Effector memory CD4-positive, alpha-beta T cell (primary cell): ENCODE data around the gene DRAP1.
A peak's percentile ranks its signal among the peaks of the same experiment; 100 is the strongest.

Source experiments
- DNase-seq, 3 donors: peaks; one replicate each; pipeline ENCODE4 v3.0.0-alpha.2; 2020
- H3K27ac ChIP-seq: 2 replicates; pipeline ENCODE4 v1.7.0; 2013; ENCODE audit warnings: mild to moderate bottlenecking, low read length, moderate library complexity; ENCODE audit not compliant: insufficient read depth, poor library complexity, severe bottlenecking
- H3K27me3 ChIP-seq: replicated peaks from 2 replicates; pipeline ENCODE4 v1.7.0; 2013; ENCODE audit warnings: mild to moderate bottlenecking, low read length; ENCODE audit not compliant: insufficient read depth, control insufficient read depth, poor library complexity, severe bottlenecking
- H3K36me3 ChIP-seq: 2 replicates; pipeline ENCODE4 v1.7.0; 2013; ENCODE audit warnings: mild to moderate bottlenecking, low read length, moderate library complexity; ENCODE audit not compliant: control insufficient read depth, insufficient read depth
- H3K4me1 ChIP-seq: 2 replicates; pipeline ENCODE4 v1.7.0; 2013; ENCODE audit warnings: low read length, mild to moderate bottlenecking; ENCODE audit not compliant: control insufficient read depth, insufficient read depth, poor library complexity, severe bottlenecking
- H3K4me3 ChIP-seq: 2 replicates; pipeline ENCODE4 v1.7.0; 2013; ENCODE audit warnings: low read length, low read depth, mild to moderate bottlenecking; ENCODE audit not compliant: insufficient read depth, poor library complexity, severe bottlenecking
- H3K9me3 ChIP-seq: 2 replicates; pipeline ENCODE4 v1.7.0; 2013; ENCODE audit warnings: mild to moderate bottlenecking, low read length, moderate library complexity; ENCODE audit not compliant: control insufficient read depth

DRAP1 gene

DNA sequence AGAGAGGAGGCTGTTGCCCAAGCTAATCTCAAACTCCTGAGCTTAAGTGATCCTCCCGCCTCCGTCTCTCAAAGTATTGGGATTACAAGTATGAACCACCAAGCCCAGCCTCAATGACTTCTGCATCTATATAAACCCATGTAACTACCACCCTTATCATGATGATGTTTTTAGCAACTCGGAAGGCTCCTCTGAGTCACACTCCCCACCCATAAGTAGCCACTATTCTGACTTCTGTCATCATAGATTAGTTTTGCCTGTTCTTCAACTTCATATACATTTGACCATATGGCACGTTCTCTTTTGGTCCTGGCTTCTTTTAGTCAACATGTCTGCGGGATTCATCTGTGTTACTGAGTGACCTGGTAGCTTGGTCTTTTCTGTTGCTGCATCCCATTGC, 12.6 kb upstream of the DRAP1 start:
- H3K27me3 ChIP-seq = no peaks in the 10 kb centered on the region
- no peaks in the 10 kb centered on the region for H3K36me3 ChIP-seq
- H3K4me1 ChIP-seq = no peaks in the 10 kb centered on the region
- H3K27ac ChIP-seq = no peak overlapping the region
- H3K9me3 ChIP-seq = no peaks in the 10 kb centered on the region
- H3K4me3 ChIP-seq = no peak overlapping the region
- no peak for DNase-seq

DNA sequence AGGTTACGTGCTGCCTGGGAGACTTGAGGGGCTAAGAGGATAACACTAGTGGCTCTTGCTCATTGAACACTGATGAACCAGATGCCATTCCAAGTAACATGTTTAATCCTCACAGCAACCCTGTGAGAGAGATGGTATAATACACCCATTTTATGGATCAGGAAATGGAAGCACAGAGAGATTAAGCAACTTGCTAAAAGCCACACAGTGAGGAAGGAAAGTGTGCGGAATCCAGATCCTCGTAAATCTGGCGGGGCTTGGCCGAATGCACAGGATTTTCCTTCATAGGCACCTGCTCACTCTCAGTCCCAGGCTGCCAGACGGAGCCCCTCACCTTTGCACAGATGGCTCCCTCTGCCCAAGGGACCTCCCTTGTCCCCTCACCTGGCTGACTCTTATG, 11.3 kb upstream of the DRAP1 start:
- no peak overlapping the region for H3K27ac ChIP-seq
- H3K4me1 ChIP-seq = no peaks in the 10 kb centered on the region
- H3K27me3 ChIP-seq = no peaks in the 10 kb centered on the region
- H3K9me3 ChIP-seq = no peaks in the 10 kb centered on the region
- no peaks in the 10 kb centered on the region for H3K36me3 ChIP-seq
- no peak overlapping the region for H3K4me3 ChIP-seq
- no peak for DNase-seq

DNA sequence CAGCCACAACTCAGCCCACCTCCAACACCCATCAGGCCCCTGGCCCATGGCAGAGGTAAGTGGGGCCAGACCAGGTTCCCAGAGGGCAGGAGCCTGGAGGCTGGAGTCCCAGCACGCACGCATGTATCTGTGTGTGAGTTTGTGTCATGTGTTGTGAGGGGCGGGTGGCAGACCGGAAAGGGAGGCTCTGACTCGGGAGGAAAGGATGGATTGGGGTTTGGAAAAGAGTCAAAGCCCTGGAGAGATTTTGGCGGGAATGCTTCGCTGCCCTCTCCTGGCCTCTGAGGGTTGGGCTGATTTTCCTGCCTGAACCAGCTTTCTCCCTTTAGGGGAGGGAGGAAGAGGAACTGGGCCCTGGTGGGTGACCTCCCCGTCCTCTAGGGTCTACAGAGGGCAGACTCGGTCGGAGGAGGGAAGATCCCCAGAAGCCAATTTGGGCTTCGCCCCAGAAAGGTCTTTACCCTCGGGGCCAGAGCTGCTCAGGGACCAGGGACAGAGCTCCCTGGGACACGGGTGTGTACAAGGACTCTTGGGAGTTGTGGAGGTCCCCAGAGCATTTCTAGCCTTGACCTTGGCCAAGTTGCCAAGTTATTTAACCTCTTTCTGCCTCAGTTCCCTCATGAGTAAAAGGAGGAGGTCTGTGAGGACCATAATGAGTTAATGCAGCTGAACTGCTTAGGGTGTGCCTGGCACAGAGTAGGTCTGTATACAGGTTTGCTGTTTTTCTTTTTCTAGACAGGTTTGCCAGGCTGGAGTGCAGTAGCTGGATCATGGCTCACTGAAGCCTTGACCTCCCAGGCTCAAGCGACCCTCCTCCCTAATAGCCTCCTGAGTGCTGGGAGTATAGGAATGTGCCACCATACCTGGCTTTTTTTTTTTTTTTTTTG, 7.3 kb upstream of the DRAP1 start:
- H3K4me1 ChIP-seq = peaks cover 2% of the 10 kb centered on the region
- no peak overlapping the region for H3K4me3 ChIP-seq
- no peak overlapping the region for H3K27ac ChIP-seq
- no peak for DNase-seq
- no peaks in the 10 kb centered on the region for H3K27me3 ChIP-seq
- H3K9me3 ChIP-seq = no peaks in the 10 kb centered on the region
- H3K36me3 ChIP-seq = no peaks in the 10 kb centered on the region

DNA sequence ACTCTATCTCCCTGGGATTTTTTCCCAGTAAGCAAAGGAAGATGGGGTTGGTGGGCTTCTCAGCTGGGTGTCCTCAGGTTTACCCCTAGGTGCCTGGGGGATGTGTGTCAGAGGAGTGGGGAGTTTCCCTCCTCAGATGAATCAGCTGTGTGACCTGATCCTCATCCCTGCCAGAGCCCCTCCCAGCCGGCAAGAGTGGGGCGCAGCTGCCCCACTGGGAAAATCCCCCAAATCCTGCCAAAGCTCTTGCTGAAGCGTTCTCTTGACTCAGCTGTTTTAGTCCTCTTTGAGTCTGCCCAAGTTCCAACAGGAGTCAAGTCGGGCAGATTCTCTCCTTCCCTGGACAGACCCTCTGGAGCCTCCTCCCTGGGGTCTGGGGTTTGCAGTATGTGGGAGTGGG, 6.4 kb upstream of the DRAP1 start:
- DNase-seq = no peak
- no peaks in the 10 kb centered on the region for H3K27me3 ChIP-seq
- H3K27ac ChIP-seq = no peak overlapping the region
- H3K9me3 ChIP-seq = no peaks in the 10 kb centered on the region
- H3K4me1 ChIP-seq = peaks cover 12% of the 10 kb centered on the region
- no peaks in the 10 kb centered on the region for H3K36me3 ChIP-seq
- H3K4me3 ChIP-seq = no peak overlapping the region

DNA sequence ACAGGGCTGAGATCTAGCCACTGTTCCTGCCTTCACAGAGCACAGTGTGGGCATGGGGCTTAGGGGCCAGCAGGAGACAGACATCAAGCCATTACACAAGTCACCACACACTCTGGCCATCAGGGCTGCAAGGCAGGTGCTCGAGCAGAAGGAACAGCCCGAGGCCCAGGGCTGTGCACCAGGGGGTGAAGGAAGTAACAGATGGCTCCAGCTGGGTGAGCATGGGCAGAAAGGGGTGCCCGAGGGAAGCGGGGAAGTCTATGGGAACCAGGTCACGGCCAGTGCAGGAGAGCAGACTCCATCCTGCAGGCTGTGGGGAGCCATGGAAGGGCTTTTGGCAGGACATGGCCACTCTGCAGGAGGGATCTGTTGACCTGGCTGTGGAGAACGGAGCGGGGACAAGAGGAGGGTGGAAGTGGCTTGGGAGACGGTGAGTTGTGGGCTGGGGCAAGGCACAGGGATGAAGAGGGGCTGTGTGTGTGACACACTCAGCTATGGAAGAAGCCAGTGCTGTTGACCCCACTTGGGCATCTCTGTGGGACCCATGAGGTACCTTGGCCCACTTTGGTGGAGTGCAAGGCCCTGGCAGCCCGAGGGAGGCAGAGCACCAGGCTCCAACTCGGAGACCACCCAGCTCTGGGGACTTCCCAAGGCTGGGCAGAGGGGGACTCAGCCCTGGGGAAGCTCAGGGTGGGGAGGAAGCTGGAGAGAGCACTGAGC, 4.0 kb upstream of the DRAP1 start:
- Histone ChIP-seq H3K27me3 (no peaks in the 10 kb centered on the region), H3K36me3 (no peaks in the 10 kb centered on the region), H3K4me3 (no peak overlapping the region), H3K27ac (no peak overlapping the region), H3K4me1 (peaks cover 22% of the 10 kb centered on the region), H3K9me3 (no peaks in the 10 kb centered on the region)
- no peak for DNase-seq

DNA sequence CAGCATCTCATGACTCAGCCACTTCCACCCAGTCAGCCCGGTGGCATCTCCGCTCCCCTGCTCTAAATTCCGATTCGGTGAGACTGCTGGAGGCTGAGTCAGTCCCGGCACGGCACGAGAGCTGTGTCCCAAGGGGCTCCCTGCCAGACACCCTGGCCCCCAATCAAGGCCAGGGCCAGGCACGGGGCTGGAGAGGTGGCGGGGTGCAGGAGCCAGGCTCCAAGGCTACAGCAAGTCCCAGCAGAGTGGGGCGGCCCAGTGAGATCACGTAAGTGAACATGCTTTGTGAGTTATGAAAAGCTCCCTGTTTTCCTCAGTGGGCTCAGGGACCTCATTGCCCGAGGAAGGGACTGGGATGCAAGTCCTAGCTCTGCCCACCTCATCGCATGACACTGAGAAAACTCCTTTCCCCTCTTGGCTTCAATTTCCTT, 3.4 kb upstream of the DRAP1 start:
- DNase-seq = no peak
- Histone ChIP-seq H3K4me3 (no peak overlapping the region), H3K9me3 (no peaks in the 10 kb centered on the region), H3K4me1 (peaks cover 28% of the 10 kb centered on the region), H3K36me3 (no peaks in the 10 kb centered on the region), H3K27me3 (no peaks in the 10 kb centered on the region), H3K27ac (no peak overlapping the region)

DNA sequence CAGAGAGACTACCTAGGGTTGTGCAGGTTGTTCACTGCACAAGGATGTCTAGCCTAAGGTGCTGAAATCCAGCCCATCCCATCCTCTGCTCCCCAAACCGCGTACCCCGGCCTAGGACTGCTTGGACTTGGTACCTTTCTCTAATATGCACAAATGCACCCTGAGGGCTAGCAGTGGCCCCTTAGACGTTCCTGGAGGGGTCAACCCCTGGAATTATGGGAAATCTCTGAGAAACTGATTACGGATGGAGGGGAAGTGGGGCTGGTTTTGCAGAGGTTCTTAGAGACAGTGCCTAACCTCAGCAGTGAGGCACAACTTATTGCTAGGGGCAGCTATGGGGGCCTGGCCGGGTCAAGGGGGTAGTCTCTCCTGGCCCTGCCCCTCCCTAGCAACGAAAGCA, 2.8 kb upstream of the DRAP1 start:
- Histone ChIP-seq H3K27ac (no peak overlapping the region), H3K27me3 (no peaks in the 10 kb centered on the region), H3K36me3 (no peaks in the 10 kb centered on the region), H3K4me3 (no peak overlapping the region), H3K9me3 (no peaks in the 10 kb centered on the region), H3K4me1 (peaks cover 32% of the 10 kb centered on the region)
- no peak for DNase-seq

DNA sequence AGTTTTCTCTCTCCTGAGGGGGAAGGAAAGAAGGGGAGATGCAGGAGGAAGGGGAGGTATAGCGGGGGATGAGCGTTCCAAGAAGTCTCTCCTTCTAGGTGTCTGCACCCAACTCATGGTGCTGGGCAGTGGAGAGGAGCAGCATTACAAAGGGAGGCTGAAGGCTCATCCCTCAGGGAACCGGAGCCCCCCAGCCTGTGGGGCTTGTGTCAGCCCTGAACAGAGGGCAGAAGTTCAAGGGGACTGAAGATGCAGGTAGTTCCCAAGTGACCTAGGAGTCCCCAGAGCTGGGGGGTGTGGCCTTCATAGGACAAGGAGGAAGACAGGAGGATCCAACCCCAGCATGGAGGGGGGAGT, 2.2 kb upstream of the DRAP1 start:
- DNase-seq = no peak
- Histone ChIP-seq H3K9me3 (no peaks in the 10 kb centered on the region), H3K27me3 (no peaks in the 10 kb centered on the region), H3K4me1 (peaks cover 32% of the 10 kb centered on the region), H3K27ac (no peak overlapping the region), H3K36me3 (peaks cover 3% of the 10 kb centered on the region), H3K4me3 (no peak overlapping the region)

DNA sequence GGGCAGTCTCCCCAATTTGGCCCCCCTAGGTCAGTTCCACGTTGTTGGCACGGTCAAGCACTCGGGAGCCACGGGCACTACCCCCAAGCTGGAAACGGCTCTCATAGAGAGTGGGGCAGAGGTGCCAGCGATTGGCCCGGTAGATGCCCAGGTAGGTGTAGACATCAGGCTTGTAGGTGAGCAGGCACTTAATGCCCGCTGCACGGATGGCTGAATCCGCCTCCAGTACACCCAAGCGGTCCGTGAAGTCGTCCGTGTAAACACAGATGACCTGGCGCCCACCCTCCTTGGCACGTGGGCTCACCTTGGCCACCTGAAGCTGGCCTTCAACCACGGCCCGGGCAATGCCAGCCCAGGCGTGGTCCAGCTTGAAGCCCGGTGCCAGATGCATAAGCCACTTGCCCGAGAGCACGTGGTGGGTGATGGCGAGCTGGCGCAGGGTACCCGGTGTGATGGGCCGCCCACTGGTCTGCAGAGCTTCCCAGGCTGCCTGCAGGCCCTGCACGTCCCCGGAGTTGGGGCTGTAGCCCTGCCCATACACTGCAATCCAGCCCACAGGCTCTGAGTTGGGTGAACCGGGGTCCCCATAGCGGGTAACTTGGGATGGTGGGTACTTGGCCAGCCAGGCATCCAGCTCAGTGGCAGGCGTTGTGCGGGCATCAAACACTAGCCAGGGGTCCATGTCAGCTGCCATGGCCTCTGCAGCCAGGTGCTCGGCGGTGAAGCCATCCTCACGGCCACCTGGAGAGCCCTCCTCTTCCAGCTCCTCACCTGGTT, 1.6 kb upstream of the DRAP1 start:
- Histone ChIP-seq H3K36me3 (peaks cover 7% of the 10 kb centered on the region), H3K4me3 (peak overlapping the region; percentile 82), H3K9me3 (no peaks in the 10 kb centered on the region), H3K27me3 (no peaks in the 10 kb centered on the region), H3K27ac (peak overlapping the region; percentile 93), H3K4me1 (peaks cover 32% of the 10 kb centered on the region)
- DNase-seq = no peak
